Heart left ventricle (tissue), 16 donors: ENCODE results near the gene INPPL1. TPM values are rescaled to one million over a fixed set of nuclear protein-coding genes. Genes with fewer than 3 reads are reported as not detected.

Experiments
- ATAC-seq, 4 donors: fragments of 200-7000 bp; cut with Tn5 transposase; one replicate each; pipeline ENCODE4 v1.9.1; 2020 to 2022; ENCODE audit warnings: moderate library complexity in 4 of 4, mild to moderate bottlenecking in 3 of 4, moderate number of reproducible peaks in 1 of 4
- DNase-seq, 5 donors: peaks; one replicate each; pipeline ENCODE4 v3.0.0-alpha.2; 2020
- H3K27ac ChIP-seq, 12 donors: fragments of 200-600 bp; sonication (generic) in 4 of 12; one replicate each; pipeline versions ENCODE4 v1.5.0 to v1.8.0; 2016 to 2022; ENCODE audit warnings: mild to moderate bottlenecking in 2 of 12
- H3K27me3 ChIP-seq, 9 donors: fragments of 200-600 bp; sonication (generic) in 2 of 9; one replicate each; pipeline versions ENCODE4 v1.5.1 to v1.8.0; 2016 to 2022; ENCODE audit warnings: mild to moderate bottlenecking in 3 of 9
- H3K36me3 ChIP-seq, 9 donors: fragments of 200-600 bp; sonication (generic) in 2 of 9; one replicate each; pipeline versions ENCODE4 v1.5.0 to v1.8.0; 2018 to 2022; ENCODE audit warnings: mild to moderate bottlenecking in 2 of 9
- H3K4me1 ChIP-seq, 12 donors: fragments of 200-600 bp; sonication (generic) in 4 of 12; one replicate each; pipeline versions ENCODE4 v1.5.0 to v1.8.0; 2016 to 2022; ENCODE audit warnings: mild to moderate bottlenecking in 3 of 12
- H3K4me3 ChIP-seq, 12 donors: fragments of 200-600 bp; sonication (generic) in 4 of 12; one replicate each; pipeline versions ENCODE4 v1.5.0 to v1.8.0; 2017 to 2022; ENCODE audit warnings: mild to moderate bottlenecking in 9 of 12, moderate library complexity in 4 of 12
- H3K9me3 ChIP-seq, 12 donors: fragments of 200-600 bp; sonication (generic) in 4 of 12; one replicate each; pipeline versions ENCODE4 v1.5.0 to v1.8.0; 2016 to 2022; ENCODE audit warnings: mild to moderate bottlenecking in 1 of 12
- CTCF ChIP-seq, 12 donors: fragments of 200-600 bp; sonication (generic) in 4 of 12; IDR thresholded peaks; one replicate each; pipeline versions ENCODE4 v1.5.0 to v1.8.0; 2018 to 2022; ENCODE audit warnings: antibody characterized with exemption in 12 of 12, mild to moderate bottlenecking in 5 of 12
- POLR2A ChIP-seq, 2 donors: fragments of 450-650 bp; IDR thresholded peaks; one replicate each; pipeline ENCODE4 v1.6.1; 2017; ENCODE audit warnings: antibody characterized with exemption in 2 of 2, mild to moderate bottlenecking in 2 of 2, moderate library complexity in 2 of 2
- whole genome bisulfite sequencing, 4 donors: extraction: QIAGEN DNeasy Blood & Tissue Kit in 2 of 4; methylation state at CpG; one replicate each; pipeline versions ENCODE4 v1.1.5 to v1.1.7; 2013 to 2018; 5-methylcytosine and 5-hydroxymethylcytosine counted together
- intact Hi-C, 10 donors: fragments of 100-400 bp; cut with DNase I; formaldehyde crosslinking; loops; one replicate each; pipeline versions ENCODE4 v1.11.1 to v1.14.2; 2022
- polyA plus RNA-seq, 2 donors: library from polyadenylated mRNA; stranded (reverse); fragments of 200-250 nt; gene quantifications; one replicate each; pipeline ENCODE4 v1.2.3, GENCODE V29; 2013
- total RNA-seq, 9 donors: library from RNA; depleted of rRNA in 2 of 9; stranded (reverse); fragments of >200 nt in 2 of 9; fragmentation: NEBNext Ultra II Directional in 3 of 9; extraction: Animal tissue kit (Norgen Biotek cat#: 25700) in 3 of 9; gene quantifications; one replicate each; pipeline versions ENCODE4 v1.1.0 to v1.2.4, GENCODE V29; 2016 to 2023
- donor health status: ischemic (EF 13 %, LVEDD 7.1; RV severe dilation, severe dysfunction).
- donor health status: healthy with polysubstance abuse.
- donor health status: DM: no; HTN: yes; CAD: no.
- donor health status: DM: no; HTN: no; CAD: no.
- donor health status: ischemic (EF 25% LVEDD 6.9; RV normal size, moderate dysfunction).
- donor health status: ischemic (EF 25% LVEDD 5.7; RV mildly dilated, moderate dysfunction).
- donor health status: healthy.
- donor health status: DM: yes; HTN: yes; CAD: no.
- donor health status: ischemic (EF 35%, LVEDD 5.7; RV mildly dilated, moderate dysfunction).
- donor health status: nonischemic (EF 11% LVEDD 7.7; RV severe dilation, severe dysfunction).
- donor health status: DM: yes; HTN: yes; CAD: no.
- donor health status: PGD.
- donor health status: ischemic (EF 29% LVEDD 5.4; RV normal size, mild dysfunction).
- donor health status: nonischemic (EF 23%, LVEDD 6.1; RV moderate dilation, normal function).

Gene INPPL1
- total and polyA plus RNA-seq, 11 donors: 73.2 to 146 (median 99.4) TPM

- H3K4me3 ChIP-seq: no peak overlapping the region
- 92 to 98% (median 95%) methylated on average over 3 of the region's 3 CpGs for WGBS, 4 donors
- TF ChIP-seq CTCF (IDR thresholded peaks at IDR 0.05): no peak
- no peak for TF ChIP-seq POLR2A (IDR thresholded peaks at IDR 0.05)
- no peaks in the 10 kb centered on the region for H3K4me1 ChIP-seq
- no peaks in the 10 kb centered on the region for H3K9me3 ChIP-seq
- no peak overlapping the region for H3K27ac ChIP-seq
- peaks cover 0 to 50% (median 4%) of the 10 kb centered on the region in 9 donors for H3K27me3 ChIP-seq
- ATAC-seq (no peak), DNase-seq (no peak)
- intact Hi-C loops: no loop called here
- no peaks in the 10 kb centered on the region for H3K36me3 ChIP-seq
These were observed 28.8 kb downstream of the INPPL1 start for GRCh38 chr11:72253392-72253791.

GRCh38 chr11:72254299-72254993, 29.9 kb downstream of the INPPL1 start:
- DNase-seq: no peak
- TF ChIP-seq POLR2A (IDR thresholded peaks at IDR 0.05) (no peak), CTCF (IDR thresholded peaks at IDR 0.05) (no peak)
- H3K27ac ChIP-seq: no peak overlapping the region
- peaks cover 0 to 39% (median 4%) of the 10 kb centered on the region in 9 donors for H3K27me3 ChIP-seq
- ATAC-seq: no peak
- no peaks in the 10 kb centered on the region for H3K4me1 ChIP-seq
- H3K9me3 ChIP-seq: no peaks in the 10 kb centered on the region
- WGBS, 4 donors: 83 to 86% (median 85%) methylated on average over 5 of the region's 5 CpGs
- intact Hi-C loops: no loop called here
- no peaks in the 10 kb centered on the region for H3K36me3 ChIP-seq
- H3K4me3 ChIP-seq: no peak overlapping the region

- intact Hi-C loops: no loop called here
- Histone ChIP-seq H3K4me3 (no peak overlapping the region), H3K9me3 (no peaks in the 10 kb centered on the region), H3K36me3 (no peaks in the 10 kb centered on the region), H3K27ac (no peak overlapping the region), H3K27me3 (peaks cover 0 to 15% (median 0%) of the 10 kb centered on the region in 9 donors), H3K4me1 (no peaks in the 10 kb centered on the region)
- no peak for DNase-seq
- TF ChIP-seq POLR2A (IDR thresholded peaks at IDR 0.05): no peak
- no peak for TF ChIP-seq CTCF (IDR thresholded peaks at IDR 0.05)
- WGBS, 4 donors: 84 to 97% (median 87%) methylated on average over 2 of the region's 2 CpGs
- no peak for ATAC-seq
These were observed 33.0 kb downstream of the INPPL1 start for GRCh38 chr11:72257570-72257969.

GRCh38 chr11:72259490-72259889, 34.9 kb downstream of the INPPL1 start:
- H3K4me3 ChIP-seq: no peak overlapping the region
- no peaks in the 10 kb centered on the region for H3K9me3 ChIP-seq
- H3K27me3 ChIP-seq: peaks cover 0 to 4% (median 0%) of the 10 kb centered on the region in 9 donors
- WGBS, 4 donors: 73 to 88% (median 82%) methylated on average over 2 of the region's 2 CpGs
- ATAC-seq (no peak), DNase-seq (no peak)
- no peaks in the 10 kb centered on the region for H3K36me3 ChIP-seq
- TF ChIP-seq POLR2A (IDR thresholded peaks at IDR 0.05): no peak
- no peak for TF ChIP-seq CTCF (IDR thresholded peaks at IDR 0.05)
- intact Hi-C loops: no loop called here
- no peaks in the 10 kb centered on the region for H3K4me1 ChIP-seq
- no peak overlapping the region for H3K27ac ChIP-seq
